ENCODE data around the gene SLC27A5.

GRCh38 chr19:58497634-58498170 lies 14.1 kb downstream of the SLC27A5 start:
- TF ChIP-seq POLR2A (IDR thresholded peaks at IDR 0.05; ENCODE audit: low read depth, low read length) (no peak), POLR2AphosphoS5 (IDR thresholded peaks at IDR 0.05; ENCODE audit: low read depth, low read length) (no peak), TAF1 (IDR thresholded peaks at IDR 0.05; ENCODE audit: low read depth, low read length) (no peak), SPI1 (IDR thresholded peaks at IDR 0.05; ENCODE audit: low read depth, low read length) (no peak)

Measured in GM12891 (cell line).